MM.1S (cell line): ENCODE data around the gene MBD5.

Experiments
- EZH2phosphoT487 ChIP-seq: fragments of 300-600 bp; sonication (generic); IDR thresholded peaks from 2 replicates; pipeline ENCODE4 v1.6.1; 2018; ENCODE audit warnings: antibody characterized with exemption, low read length
- TF ChIP-seq, protein P1 (sequence below): fragments of 300-600 bp; sonication (generic); IDR thresholded peaks from 2 replicates; pipeline ENCODE4 v1.5.1; 2016; ENCODE audit warnings: antibody characterized with exemption, low read length, mixed read lengths

DNA sequence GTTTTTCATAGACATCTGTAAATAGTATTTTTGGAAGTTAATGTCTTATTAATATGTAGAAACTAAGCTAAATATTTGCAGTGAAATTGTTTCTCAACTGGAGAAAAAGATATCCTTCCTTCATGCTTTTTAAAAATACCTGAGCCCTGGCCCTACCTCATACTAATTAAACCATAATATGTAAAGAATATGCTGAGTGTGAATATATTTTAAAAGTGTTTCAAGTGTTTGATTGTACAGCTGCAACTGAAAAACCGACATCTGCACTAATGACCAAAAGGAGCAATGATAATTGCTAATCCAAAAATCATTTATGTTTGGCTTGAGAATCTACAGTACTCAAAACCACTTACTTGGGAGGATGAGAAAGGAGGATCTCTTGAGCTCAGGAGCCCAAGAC is 156.7 kb downstream of the MBD5 start:
- TF ChIP-seq, protein P1, sequence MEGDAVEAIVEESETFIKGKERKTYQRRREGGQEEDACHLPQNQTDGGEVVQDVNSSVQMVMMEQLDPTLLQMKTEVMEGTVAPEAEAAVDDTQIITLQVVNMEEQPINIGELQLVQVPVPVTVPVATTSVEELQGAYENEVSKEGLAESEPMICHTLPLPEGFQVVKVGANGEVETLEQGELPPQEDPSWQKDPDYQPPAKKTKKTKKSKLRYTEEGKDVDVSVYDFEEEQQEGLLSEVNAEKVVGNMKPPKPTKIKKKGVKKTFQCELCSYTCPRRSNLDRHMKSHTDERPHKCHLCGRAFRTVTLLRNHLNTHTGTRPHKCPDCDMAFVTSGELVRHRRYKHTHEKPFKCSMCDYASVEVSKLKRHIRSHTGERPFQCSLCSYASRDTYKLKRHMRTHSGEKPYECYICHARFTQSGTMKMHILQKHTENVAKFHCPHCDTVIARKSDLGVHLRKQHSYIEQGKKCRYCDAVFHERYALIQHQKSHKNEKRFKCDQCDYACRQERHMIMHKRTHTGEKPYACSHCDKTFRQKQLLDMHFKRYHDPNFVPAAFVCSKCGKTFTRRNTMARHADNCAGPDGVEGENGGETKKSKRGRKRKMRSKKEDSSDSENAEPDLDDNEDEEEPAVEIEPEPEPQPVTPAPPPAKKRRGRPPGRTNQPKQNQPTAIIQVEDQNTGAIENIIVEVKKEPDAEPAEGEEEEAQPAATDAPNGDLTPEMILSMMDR: no peak
- TF ChIP-seq EZH2phosphoT487: no peak
